ENCODE results near the gene ASXL1.

ASXL1 gene

GRCh38 chr20:32439132-32439829 lies 81.2 kb downstream of the ASXL1 start:
- no peak overlapping the region for H2BK5ac ChIP-seq (ENCODE audit: low read length)
- no peak overlapping the region for H4K8ac ChIP-seq (ENCODE audit: low read depth, low read length)
- H3K23ac ChIP-seq (ENCODE audit: low read depth, low read length, poor library complexity): no peak overlapping the region
- no peak overlapping the region for H3K4ac ChIP-seq (ENCODE audit: low read length)
- H3K27me3 ChIP-seq (ENCODE audit: control insufficient read depth in 3 of 3, insufficient read depth in 3 of 3, low read depth in 1 of 3, low read length in 3 of 3): no peaks in the 10 kb centered on the region
- H2BK15ac ChIP-seq (ENCODE audit: low read length): no peak overlapping the region
- no peak overlapping the region for H3K18ac ChIP-seq (ENCODE audit: low read length)
- peaks cover 0 to 2% of the 10 kb centered on the region in 2 donors for H3K9me3 ChIP-seq (replicated peaks in 1 of 2; ENCODE audit: control insufficient read depth in 2 of 2, insufficient read depth in 1 of 2, low read depth in 1 of 2, low read length in 2 of 2)
- no peak overlapping the region for H2AFZ ChIP-seq (ENCODE audit: low read length)
- no peak overlapping the region for H3K14ac ChIP-seq (ENCODE audit: low read length)
- H3K79me1 ChIP-seq (ENCODE audit: low read depth, low read length): peaks cover 6% of the 10 kb centered on the region
- no peaks in the 10 kb centered on the region for H3K4me1 ChIP-seq (ENCODE audit: control insufficient read depth in 2 of 2, insufficient read depth in 1 of 2, low read depth in 1 of 2, low read length in 2 of 2)
- no CpG with 5 or more reads among the region's 11 CpGs for WGBS, 2 donors (ENCODE audit: extremely low coverage in 2 of 2, insufficient read length in 2 of 2, insufficient replicate concordance in 1 of 2)
- peaks cover 39 to 96% of the 10 kb centered on the region in 2 donors for H3K36me3 ChIP-seq (replicated peaks in 1 of 2; ENCODE audit: control insufficient read depth in 2 of 2, insufficient read depth in 2 of 2, low read length in 2 of 2)
- H3K4me3 ChIP-seq (ENCODE audit: low read length in 2 of 2): no peak overlapping the region
- no peak overlapping the region for H3K4me2 ChIP-seq (ENCODE audit: insufficient read depth, low read length, poor library complexity, severe bottlenecking)
- no peak overlapping the region for H3K27ac ChIP-seq (replicated peaks; ENCODE audit: low read length)
- DNase-seq (ENCODE audit: low spot score): no peak
- no peak overlapping the region for H2AK5ac ChIP-seq (ENCODE audit: low read depth, low read length)
- no peak overlapping the region for H3K9ac ChIP-seq (ENCODE audit: low read depth, low read length, poor library complexity)
- H2BK12ac ChIP-seq (ENCODE audit: low read length): no peak overlapping the region
- no peak overlapping the region for H4K91ac ChIP-seq (ENCODE audit: low read depth, low read length, poor library complexity)
- H2BK120ac ChIP-seq (ENCODE audit: low read depth, low read length): no peak overlapping the region

DNA sequence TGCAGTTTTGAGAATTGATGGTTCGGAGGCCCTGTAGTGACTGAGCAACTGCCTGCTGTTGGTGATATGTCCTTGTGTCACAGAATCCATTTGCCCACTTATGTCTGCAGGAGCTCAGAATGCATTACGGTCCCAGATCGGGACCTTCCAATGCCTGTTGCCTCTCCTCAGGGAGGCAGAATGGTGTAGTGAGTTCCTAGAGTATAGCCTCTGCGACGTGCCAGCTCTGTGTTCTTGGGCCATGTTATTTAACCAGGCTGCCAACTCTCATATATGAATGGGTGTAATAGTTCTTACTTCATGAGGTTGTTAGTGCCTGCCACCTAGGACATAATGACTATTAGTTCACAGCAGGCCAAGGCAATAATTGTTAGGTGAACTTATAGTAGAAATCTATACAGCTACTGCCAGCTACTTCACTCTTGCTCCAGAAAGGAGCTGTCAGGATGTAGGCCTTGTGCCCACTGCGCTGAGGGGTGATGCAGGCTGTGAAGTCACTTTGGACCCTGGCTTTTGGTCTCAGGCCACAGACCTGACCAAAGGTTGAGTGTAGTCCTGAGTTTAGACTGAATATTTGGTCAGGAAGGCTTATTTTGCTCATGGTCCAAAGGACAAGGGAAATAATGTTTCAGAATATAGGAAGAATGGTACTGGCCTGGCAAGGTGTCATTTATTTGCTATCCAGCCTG lies 82.1 kb downstream of the ASXL1 start:
- Histone ChIP-seq H3K4me1 (ENCODE audit: control insufficient read depth in 2 of 2, insufficient read depth in 1 of 2, low read depth in 1 of 2, low read length in 2 of 2) (peaks cover 0 to 6% of the 10 kb centered on the region in 2 donors), H2AK5ac (ENCODE audit: low read depth, low read length) (no peak overlapping the region), H3K9ac (ENCODE audit: low read depth, low read length, poor library complexity) (no peak overlapping the region), H3K27me3 (ENCODE audit: control insufficient read depth in 3 of 3, insufficient read depth in 3 of 3, low read depth in 1 of 3, low read length in 3 of 3) (no peaks in the 10 kb centered on the region), H2AFZ (ENCODE audit: low read length) (no peak overlapping the region), H4K8ac (ENCODE audit: low read depth, low read length) (no peak overlapping the region), H2BK5ac (ENCODE audit: low read length) (no peak overlapping the region), H4K91ac (ENCODE audit: low read depth, low read length, poor library complexity) (no peak overlapping the region), H3K79me1 (ENCODE audit: low read depth, low read length) (peaks cover 6% of the 10 kb centered on the region), H3K14ac (ENCODE audit: low read length) (no peak overlapping the region), H3K4ac (ENCODE audit: low read length) (no peak overlapping the region), H2BK120ac (ENCODE audit: low read depth, low read length) (no peak overlapping the region), H3K18ac (ENCODE audit: low read length) (no peak overlapping the region), H3K4me3 (ENCODE audit: low read length in 2 of 2) (no peak overlapping the region), H2BK15ac (ENCODE audit: low read length) (no peak overlapping the region), H3K4me2 (ENCODE audit: insufficient read depth, low read length, poor library complexity, severe bottlenecking) (no peak overlapping the region), H2BK12ac (ENCODE audit: low read length) (no peak overlapping the region), H3K9me3 (replicated peaks in 1 of 2; ENCODE audit: control insufficient read depth in 2 of 2, insufficient read depth in 1 of 2, low read depth in 1 of 2, low read length in 2 of 2) (peaks cover 0 to 2% of the 10 kb centered on the region in 2 donors), H3K23ac (ENCODE audit: low read depth, low read length, poor library complexity) (no peak overlapping the region), H3K27ac (replicated peaks; ENCODE audit: low read length) (no peak overlapping the region), H3K36me3 (replicated peaks in 1 of 2; ENCODE audit: control insufficient read depth in 2 of 2, insufficient read depth in 2 of 2, low read length in 2 of 2) (peaks cover 32 to 96% of the 10 kb centered on the region in 2 donors)
- WGBS, 2 donors (ENCODE audit: extremely low coverage in 2 of 2, insufficient read length in 2 of 2, insufficient replicate concordance in 1 of 2): no CpG with 5 or more reads among the region's 6 CpGs
- DNase-seq (ENCODE audit: low spot score): no peak

GRCh38 chr20:32440758-32441078 lies 82.6 kb downstream of the ASXL1 start:
- Histone ChIP-seq H2AK5ac (ENCODE audit: low read depth, low read length) (no peak overlapping the region), H4K91ac (ENCODE audit: low read depth, low read length, poor library complexity) (no peak overlapping the region), H3K36me3 (replicated peaks in 1 of 2; ENCODE audit: control insufficient read depth in 2 of 2, insufficient read depth in 2 of 2, low read length in 2 of 2) (peaks cover 27 to 96% of the 10 kb centered on the region in 2 donors), H3K9ac (ENCODE audit: low read depth, low read length, poor library complexity) (peak overlapping the region; percentile 32), H3K4me1 (ENCODE audit: control insufficient read depth in 2 of 2, insufficient read depth in 1 of 2, low read depth in 1 of 2, low read length in 2 of 2) (peaks cover 0 to 7% of the 10 kb centered on the region in 2 donors), H2AFZ (ENCODE audit: low read length) (no peak overlapping the region), H3K14ac (ENCODE audit: low read length) (no peak overlapping the region), H3K4me3 (ENCODE audit: low read length in 2 of 2) (no peak overlapping the region), H3K23ac (ENCODE audit: low read depth, low read length, poor library complexity) (no peak overlapping the region), H3K79me1 (ENCODE audit: low read depth, low read length) (peaks cover 6% of the 10 kb centered on the region), H2BK15ac (ENCODE audit: low read length) (no peak overlapping the region), H3K27me3 (ENCODE audit: control insufficient read depth in 3 of 3, insufficient read depth in 3 of 3, low read depth in 1 of 3, low read length in 3 of 3) (no peaks in the 10 kb centered on the region), H3K18ac (ENCODE audit: low read length) (no peak overlapping the region), H2BK5ac (ENCODE audit: low read length) (no peak overlapping the region), H3K4me2 (ENCODE audit: insufficient read depth, low read length, poor library complexity, severe bottlenecking) (no peak overlapping the region), H3K9me3 (replicated peaks in 1 of 2; ENCODE audit: control insufficient read depth in 2 of 2, insufficient read depth in 1 of 2, low read depth in 1 of 2, low read length in 2 of 2) (peaks cover 0 to 2% of the 10 kb centered on the region in 2 donors), H4K8ac (ENCODE audit: low read depth, low read length) (no peak overlapping the region), H2BK120ac (ENCODE audit: low read depth, low read length) (no peak overlapping the region), H3K4ac (ENCODE audit: low read length) (no peak overlapping the region), H2BK12ac (ENCODE audit: low read length) (no peak overlapping the region), H3K27ac (replicated peaks; ENCODE audit: low read length) (no peak overlapping the region)
- no peak for DNase-seq (ENCODE audit: low spot score)
- WGBS, 2 donors (ENCODE audit: extremely low coverage in 2 of 2, insufficient read length in 2 of 2, insufficient replicate concordance in 1 of 2): no CpG with 5 or more reads among the region's 4 CpGs

DNA sequence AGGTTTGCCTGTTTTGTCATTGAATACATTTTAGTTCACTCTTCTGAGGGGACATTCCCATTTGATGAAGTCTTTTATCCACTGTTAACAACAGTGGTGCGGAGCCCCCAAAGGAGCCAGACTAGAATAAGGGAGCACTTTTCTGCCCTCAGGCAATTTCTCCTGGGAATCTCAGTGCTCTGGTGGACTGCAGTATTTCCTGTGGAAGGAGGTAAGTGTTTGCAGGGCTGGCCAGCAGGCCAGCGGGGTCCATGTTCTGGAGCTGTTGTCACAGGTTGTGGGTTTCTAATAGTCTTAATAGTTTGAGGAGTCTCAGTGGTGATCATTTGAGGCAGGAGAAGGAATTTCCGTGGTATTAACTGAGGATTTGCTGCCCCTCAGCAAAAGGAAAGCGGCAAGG lies 83.5 kb downstream of the ASXL1 start:
- H4K8ac ChIP-seq (ENCODE audit: low read depth, low read length): no peak overlapping the region
- peaks cover 0 to 10% of the 10 kb centered on the region in 2 donors for H3K4me1 ChIP-seq (ENCODE audit: control insufficient read depth in 2 of 2, insufficient read depth in 1 of 2, low read depth in 1 of 2, low read length in 2 of 2)
- no peak overlapping the region for H3K23ac ChIP-seq (ENCODE audit: low read depth, low read length, poor library complexity)
- H3K9me3 ChIP-seq (replicated peaks in 1 of 2; ENCODE audit: control insufficient read depth in 2 of 2, insufficient read depth in 1 of 2, low read depth in 1 of 2, low read length in 2 of 2): peaks cover 0 to 2% of the 10 kb centered on the region in 2 donors
- peaks cover 3% of the 10 kb centered on the region for H3K79me1 ChIP-seq (ENCODE audit: low read depth, low read length)
- H2BK15ac ChIP-seq (ENCODE audit: low read length): no peak overlapping the region
- peaks cover 23 to 96% of the 10 kb centered on the region in 2 donors for H3K36me3 ChIP-seq (replicated peaks in 1 of 2; ENCODE audit: control insufficient read depth in 2 of 2, insufficient read depth in 2 of 2, low read length in 2 of 2)
- no peak overlapping the region for H2BK120ac ChIP-seq (ENCODE audit: low read depth, low read length)
- H3K27ac ChIP-seq (replicated peaks; ENCODE audit: low read length): no peak overlapping the region
- H2BK12ac ChIP-seq (ENCODE audit: low read length): no peak overlapping the region
- H3K4me2 ChIP-seq (ENCODE audit: insufficient read depth, low read length, poor library complexity, severe bottlenecking): no peak overlapping the region
- no peak overlapping the region for H3K9ac ChIP-seq (ENCODE audit: low read depth, low read length, poor library complexity)
- no peak overlapping the region for H2AK5ac ChIP-seq (ENCODE audit: low read depth, low read length)
- no peak overlapping the region for H2AFZ ChIP-seq (ENCODE audit: low read length)
- H3K14ac ChIP-seq (ENCODE audit: low read length): no peak overlapping the region
- no CpG with 5 or more reads among the region's 4 CpGs for WGBS, 2 donors (ENCODE audit: extremely low coverage in 2 of 2, insufficient read length in 2 of 2, insufficient replicate concordance in 1 of 2)
- H3K27me3 ChIP-seq (ENCODE audit: control insufficient read depth in 3 of 3, insufficient read depth in 3 of 3, low read depth in 1 of 3, low read length in 3 of 3): no peaks in the 10 kb centered on the region
- no peak overlapping the region for H3K18ac ChIP-seq (ENCODE audit: low read length)
- no peak overlapping the region for H3K4me3 ChIP-seq (ENCODE audit: low read length in 2 of 2)
- no peak overlapping the region for H4K91ac ChIP-seq (ENCODE audit: low read depth, low read length, poor library complexity)
- no peak for DNase-seq (ENCODE audit: low spot score)
- no peak overlapping the region for H3K4ac ChIP-seq (ENCODE audit: low read length)
- H2BK5ac ChIP-seq (ENCODE audit: low read length): no peak overlapping the region
